ENCODE results near the gene DNAJB12. TPM values are rescaled to one million over a fixed set of nuclear protein-coding genes. Genes with fewer than 3 reads are reported as not detected.
"Not testable (repeated sequence)": the region's sequence is repeated elsewhere in the genome, so short reads cannot be mapped to it uniquely, and the experiment has no call there.

DNAJB12 gene
- total RNA-seq (10 to 100 TPM; 22.9 to 36.8 TPM), polyA plus RNA-seq (ENCODE audit: insufficient read length in 2 of 2) (10 to 100 TPM; 35.5 to 41.5 TPM)
- long read RNA-seq, donor 1, full-length matches to known transcripts = 8 of 15 reads
- long read RNA-seq, donor 1, partial matches to known transcripts = 0 of 15 reads
- long read RNA-seq, donor 1, other reads (novel, unspliced or antisense) = 7 of 15 reads
- long read RNA-seq, donor 2, full-length matches to known transcripts = 3 of 9 reads
- long read RNA-seq, donor 2, partial matches to known transcripts = 6 of 9 reads
- long read RNA-seq, donor 2, other reads (novel, unspliced or antisense) = 0 of 9 reads
- long read RNA-seq, donor 3, full-length matches to known transcripts = 5 of 5 reads
- long read RNA-seq, donor 3, partial matches to known transcripts = 0 of 5 reads
- long read RNA-seq, donor 3, other reads (novel, unspliced or antisense) = 0 of 5 reads
- long read RNA-seq, donor 4, full-length matches to known transcripts = 11 of 22 reads
- long read RNA-seq, donor 4, partial matches to known transcripts = 11 of 22 reads
- long read RNA-seq, donor 4, other reads (novel, unspliced or antisense) = 0 of 22 reads

DNA sequence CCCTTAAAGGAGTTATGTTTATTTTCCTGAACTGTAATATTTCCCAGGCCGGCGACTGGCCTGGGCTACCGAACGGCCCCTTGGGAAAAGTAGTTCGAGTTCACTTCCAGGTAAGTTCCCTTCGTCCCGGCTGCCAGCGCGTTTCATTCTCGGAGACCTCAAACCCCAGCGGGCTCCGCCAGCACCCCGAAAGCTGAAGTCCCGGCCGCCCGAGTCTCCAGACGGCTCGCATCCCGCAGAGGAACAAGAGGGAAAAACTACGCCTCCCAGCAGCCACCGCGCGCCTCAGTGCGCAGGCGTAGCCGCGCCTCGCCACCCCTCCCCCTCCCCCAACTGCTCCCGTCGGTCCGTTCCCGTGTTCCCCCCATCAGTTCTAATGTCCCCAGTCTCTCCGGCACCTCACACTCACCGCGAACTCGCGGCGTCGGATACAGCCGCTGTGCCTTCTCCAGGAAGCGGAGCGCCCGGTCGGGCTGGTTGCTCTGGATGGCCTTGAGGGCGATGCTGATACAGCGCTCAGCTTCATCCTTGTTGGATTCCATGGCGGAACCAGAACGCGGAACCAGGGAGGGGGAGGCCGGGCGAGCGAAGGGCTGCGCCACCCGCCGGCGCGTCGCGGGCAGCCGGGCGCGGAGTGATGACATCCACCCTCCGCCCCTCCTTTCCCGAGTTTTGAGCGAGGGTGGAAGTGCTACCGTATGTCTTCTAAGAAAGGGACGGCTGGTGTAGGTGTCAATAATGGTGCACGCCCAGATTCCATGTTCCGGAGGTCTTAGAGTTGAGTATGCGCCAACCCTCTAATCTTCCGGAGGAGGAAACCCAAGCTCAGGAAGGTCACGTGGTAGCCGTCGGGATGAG, at the start of gene DNAJB12:
TSS of gene DNAJB12 (minus strand) at position 564 of the 858 bp plus-strand sequence. CDS start at position 542, 22 bp downstream.
- peaks cover 29% of the 10 kb centered on the region for H3K36me3 ChIP-seq (ENCODE audit: control insufficient read depth, insufficient read depth, low read length)
- peak within 1 kb of the TSS; percentile 99 for H3K4me3 ChIP-seq (ENCODE audit: low read depth, low read length)
- no peaks in the 10 kb centered on the region for H3K9me3 ChIP-seq (ENCODE audit: control insufficient read depth, insufficient read depth, low read length)
- peak within 1 kb of the TSS; percentile 100 for H3K27ac ChIP-seq (ENCODE audit: low read depth, low read length)
- WGBS (ENCODE audit: insufficient coverage) = under 1% methylated on average over 69 of the region's 74 CpGs
- H3K27me3 ChIP-seq (ENCODE audit: control insufficient read depth, insufficient read depth, low read length) = no peaks in the 10 kb centered on the region
- DNase-seq (ENCODE audit: low read depth in 4 of 6, low spot score in 6 of 6) = peak; percentile 90 to 98 (median 96)
- H3K4me1 ChIP-seq (ENCODE audit: control insufficient read depth, insufficient read depth, low read length) = peaks cover 21% of the 10 kb centered on the region

DNA sequence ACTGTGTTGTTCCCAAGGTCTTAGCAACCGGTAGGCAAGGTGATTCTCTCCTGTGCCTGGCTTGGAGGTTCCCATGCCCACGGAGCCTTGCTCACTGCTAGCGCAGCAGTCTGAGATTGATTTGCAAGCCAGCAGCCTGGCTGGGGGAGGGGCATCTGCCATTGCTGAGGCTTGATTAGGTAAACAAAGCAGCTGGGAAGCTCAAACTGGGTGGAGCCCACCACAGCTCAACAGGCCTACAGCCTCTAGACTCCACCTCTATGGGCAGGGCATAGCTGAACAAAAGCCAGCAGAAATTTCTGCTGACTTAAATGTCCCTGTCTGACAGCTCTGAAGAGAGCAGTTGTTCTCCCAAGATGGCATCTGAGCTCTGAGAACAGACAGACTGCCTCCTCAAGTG, 40.9 kb upstream of the DNAJB12 start:
- not testable (repeated sequence) for DNase-seq (ENCODE audit: low read depth in 4 of 6, low spot score in 6 of 6); H3K4me1 ChIP-seq (ENCODE audit: control insufficient read depth, insufficient read depth, low read length); H3K27ac ChIP-seq (ENCODE audit: low read depth, low read length); H3K27me3 ChIP-seq (ENCODE audit: control insufficient read depth, insufficient read depth, low read length); H3K36me3 ChIP-seq (ENCODE audit: control insufficient read depth, insufficient read depth, low read length); H3K9me3 ChIP-seq (ENCODE audit: control insufficient read depth, insufficient read depth, low read length); H3K4me3 ChIP-seq (ENCODE audit: low read depth, low read length)
- 100% methylated on average over 3 of the region's 3 CpGs for whole genome bisulfite sequencing (ENCODE audit: insufficient coverage)

DNA sequence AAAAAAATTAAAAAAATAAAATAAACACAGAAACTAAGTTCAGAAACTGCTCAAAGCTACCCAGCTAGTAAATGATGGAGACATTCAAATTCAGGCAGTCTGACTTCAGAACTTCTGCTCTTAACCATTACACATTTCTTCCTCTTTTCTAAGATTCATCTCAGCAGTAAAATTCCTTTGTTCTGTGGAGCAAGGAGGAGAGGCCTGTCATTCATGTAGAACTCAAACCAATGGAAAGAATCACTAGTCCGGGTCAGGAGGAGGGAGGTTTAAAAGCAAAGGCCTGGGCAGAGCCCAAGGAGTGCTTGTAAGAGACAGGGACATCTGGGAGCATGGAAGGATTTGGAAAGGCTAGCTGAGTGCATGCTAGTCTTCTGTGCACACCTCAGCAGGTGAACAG, 37.9 kb upstream of the DNAJB12 start:
- Histone ChIP-seq H3K27ac (ENCODE audit: low read depth, low read length) (no peak overlapping the region), H3K4me3 (ENCODE audit: low read depth, low read length) (no peak overlapping the region), H3K4me1 (ENCODE audit: control insufficient read depth, insufficient read depth, low read length) (no peaks in the 10 kb centered on the region), H3K9me3 (ENCODE audit: control insufficient read depth, insufficient read depth, low read length) (no peaks in the 10 kb centered on the region), H3K36me3 (ENCODE audit: control insufficient read depth, insufficient read depth, low read length) (no peaks in the 10 kb centered on the region), H3K27me3 (ENCODE audit: control insufficient read depth, insufficient read depth, low read length) (no peaks in the 10 kb centered on the region)
- DNase-seq (ENCODE audit: low read depth in 4 of 6, low spot score in 6 of 6) = no peak
- 86% methylated on average over 1 of the region's 1 CpG for WGBS (ENCODE audit: insufficient coverage)

DNA sequence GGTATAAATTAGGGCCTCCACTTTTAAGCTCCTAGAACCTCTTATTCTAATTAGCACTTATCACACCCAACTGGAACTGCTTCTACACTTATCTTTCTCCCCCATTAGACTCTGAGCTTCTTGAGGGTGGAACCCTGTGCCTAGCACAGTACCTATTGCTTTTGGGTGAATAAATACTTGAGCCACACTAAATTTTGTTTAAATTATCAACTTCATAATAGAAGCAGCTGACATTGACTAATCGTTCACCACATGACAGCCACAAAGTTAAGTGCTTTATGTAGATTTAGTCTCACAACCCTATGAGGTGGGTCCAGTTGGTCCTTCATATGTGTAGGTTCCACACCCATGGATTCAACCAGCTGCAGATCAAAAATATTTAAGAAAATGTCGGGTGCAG, 36.0 kb upstream of the DNAJB12 start:
- H3K9me3 ChIP-seq (ENCODE audit: control insufficient read depth, insufficient read depth, low read length) = no peaks in the 10 kb centered on the region
- H3K4me3 ChIP-seq (ENCODE audit: low read depth, low read length) = no peak overlapping the region
- DNase-seq (ENCODE audit: low read depth in 4 of 6, low spot score in 6 of 6) = no peak
- H3K4me1 ChIP-seq (ENCODE audit: control insufficient read depth, insufficient read depth, low read length) = no peaks in the 10 kb centered on the region
- WGBS (ENCODE audit: insufficient coverage) = 88% methylated on average over 1 of the region's 2 CpGs
- no peaks in the 10 kb centered on the region for H3K27me3 ChIP-seq (ENCODE audit: control insufficient read depth, insufficient read depth, low read length)
- H3K36me3 ChIP-seq (ENCODE audit: control insufficient read depth, insufficient read depth, low read length) = no peaks in the 10 kb centered on the region
- no peak overlapping the region for H3K27ac ChIP-seq (ENCODE audit: low read depth, low read length)

DNA sequence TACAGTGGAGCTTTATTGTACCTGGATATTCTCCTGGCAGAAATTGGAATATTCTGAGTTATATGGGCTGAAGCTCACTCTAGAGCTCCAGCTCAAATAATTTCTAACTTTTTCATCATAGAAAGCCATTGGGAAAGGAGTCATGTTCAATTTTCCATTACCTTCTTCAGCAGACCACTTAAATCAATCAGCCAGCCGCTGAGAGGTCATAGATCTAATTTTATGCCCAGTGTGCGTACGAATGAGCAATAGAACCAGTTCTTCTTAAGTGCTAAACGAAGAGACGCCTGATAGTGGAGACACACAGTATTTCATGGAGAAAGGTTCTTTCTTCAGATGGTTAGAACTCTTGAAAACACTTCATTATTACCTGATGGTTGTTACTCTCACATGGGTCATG, 35.0 kb upstream of the DNAJB12 start:
- H3K9me3 ChIP-seq (ENCODE audit: control insufficient read depth, insufficient read depth, low read length) = no peaks in the 10 kb centered on the region
- no CpG with 5 or more reads among the region's 5 CpGs for WGBS (ENCODE audit: insufficient coverage)
- H3K4me3 ChIP-seq (ENCODE audit: low read depth, low read length) = no peak overlapping the region

DNA sequence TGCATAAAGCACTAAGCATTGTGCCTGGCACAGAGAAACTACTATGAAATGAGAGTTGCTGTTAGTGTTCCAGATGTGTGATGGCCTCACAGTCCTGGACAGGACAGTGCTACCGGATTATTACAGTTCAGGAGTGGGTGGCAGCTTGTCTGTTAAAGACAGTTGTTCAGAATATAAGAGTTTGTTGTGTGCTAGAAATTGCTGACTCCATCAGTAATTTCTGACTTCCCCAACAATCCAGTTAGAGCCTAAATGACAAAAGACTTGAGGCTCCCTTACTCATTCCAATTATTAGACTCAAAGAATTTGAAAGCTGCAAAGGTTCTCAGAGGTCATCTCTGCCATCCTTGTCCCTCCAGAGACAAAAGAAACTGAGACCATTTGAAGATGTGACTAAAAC, 34.3 kb upstream of the DNAJB12 start:
- Histone ChIP-seq H3K27ac (ENCODE audit: low read depth, low read length) (no peak overlapping the region), H3K4me3 (ENCODE audit: low read depth, low read length) (no peak overlapping the region), H3K4me1 (ENCODE audit: control insufficient read depth, insufficient read depth, low read length) (no peaks in the 10 kb centered on the region), H3K36me3 (ENCODE audit: control insufficient read depth, insufficient read depth, low read length) (no peaks in the 10 kb centered on the region), H3K9me3 (ENCODE audit: control insufficient read depth, insufficient read depth, low read length) (no peaks in the 10 kb centered on the region), H3K27me3 (ENCODE audit: control insufficient read depth, insufficient read depth, low read length) (no peaks in the 10 kb centered on the region)
- WGBS (ENCODE audit: insufficient coverage) = no CpG with 5 or more reads among the region's 1 CpG
- DNase-seq (ENCODE audit: low read depth in 4 of 6, low spot score in 6 of 6) = no peak

More for the DNA sequence above, 35.0 kb upstream of the DNAJB12 start:
- peak in 1 of 6 donors; percentile 54 for DNase-seq (ENCODE audit: low read depth in 4 of 6, low spot score in 6 of 6)
- Histone ChIP-seq H3K36me3 (ENCODE audit: control insufficient read depth, insufficient read depth, low read length) (no peaks in the 10 kb centered on the region), H3K27ac (ENCODE audit: low read depth, low read length) (no peak overlapping the region), H3K4me1 (ENCODE audit: control insufficient read depth, insufficient read depth, low read length) (no peaks in the 10 kb centered on the region), H3K27me3 (ENCODE audit: control insufficient read depth, insufficient read depth, low read length) (no peaks in the 10 kb centered on the region)

DNA sequence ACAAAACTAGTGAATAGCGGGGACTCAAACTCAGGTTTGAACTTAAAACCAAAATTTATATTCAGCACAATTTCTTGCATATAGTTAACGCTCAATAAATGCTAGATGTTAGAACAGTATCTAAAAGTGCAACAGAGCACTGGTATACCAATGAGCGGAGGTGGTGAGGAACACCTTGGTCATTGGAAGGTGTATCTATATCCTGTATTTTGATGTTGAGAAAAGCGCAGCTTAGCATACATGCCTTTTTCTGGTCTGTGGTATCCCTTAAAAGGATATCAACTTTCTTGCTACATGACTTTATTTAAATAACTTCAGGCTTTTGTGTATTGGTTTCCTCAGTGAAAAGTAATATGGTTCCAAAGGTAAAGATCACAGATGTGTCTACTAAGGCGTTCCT, 33.3 kb upstream of the DNAJB12 start:
- Histone ChIP-seq H3K4me1 (ENCODE audit: control insufficient read depth, insufficient read depth, low read length) (no peaks in the 10 kb centered on the region), H3K9me3 (ENCODE audit: control insufficient read depth, insufficient read depth, low read length) (no peaks in the 10 kb centered on the region), H3K4me3 (ENCODE audit: low read depth, low read length) (no peak overlapping the region), H3K36me3 (ENCODE audit: control insufficient read depth, insufficient read depth, low read length) (no peaks in the 10 kb centered on the region), H3K27ac (ENCODE audit: low read depth, low read length) (no peak overlapping the region), H3K27me3 (ENCODE audit: control insufficient read depth, insufficient read depth, low read length) (no peaks in the 10 kb centered on the region)
- 100% methylated on average over 2 of the region's 5 CpGs for WGBS (ENCODE audit: insufficient coverage)
- DNase-seq (ENCODE audit: low read depth in 4 of 6, low spot score in 6 of 6) = no peak

DNA sequence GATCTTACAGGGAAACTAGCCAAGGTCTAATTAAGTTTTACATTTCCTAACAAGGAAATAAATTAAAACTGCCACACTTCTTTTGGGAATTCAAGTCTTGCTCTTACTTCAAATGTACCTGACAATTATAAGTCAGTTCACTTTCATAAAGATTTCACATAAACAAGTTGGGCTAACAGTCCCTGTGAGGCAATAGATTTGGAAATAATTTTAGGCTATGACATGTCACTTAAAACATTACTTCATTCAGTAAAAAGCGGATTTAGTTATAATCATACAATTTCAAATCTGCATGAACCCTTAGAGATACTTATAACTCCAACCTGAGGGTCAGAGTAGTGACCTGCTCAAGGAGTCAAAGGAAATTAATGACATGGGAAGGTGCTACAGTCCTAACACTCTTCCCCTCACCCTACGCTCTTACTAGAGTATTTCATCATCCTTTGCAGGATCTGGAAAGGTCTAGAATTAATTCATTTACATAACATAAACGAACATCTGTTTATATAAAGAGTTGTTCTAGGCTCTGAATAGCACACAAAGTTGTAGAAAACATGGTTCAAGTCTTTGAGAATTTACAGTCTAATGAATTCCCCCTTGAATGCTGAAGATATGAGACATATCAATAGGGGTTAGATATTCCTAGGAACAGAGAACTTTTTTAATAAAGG, 32.3 kb upstream of the DNAJB12 start:
- Histone ChIP-seq H3K4me1 (ENCODE audit: control insufficient read depth, insufficient read depth, low read length) (no peaks in the 10 kb centered on the region), H3K27me3 (ENCODE audit: control insufficient read depth, insufficient read depth, low read length) (no peaks in the 10 kb centered on the region), H3K36me3 (ENCODE audit: control insufficient read depth, insufficient read depth, low read length) (no peaks in the 10 kb centered on the region), H3K27ac (ENCODE audit: low read depth, low read length) (no peak overlapping the region), H3K4me3 (ENCODE audit: low read depth, low read length) (no peak overlapping the region), H3K9me3 (ENCODE audit: control insufficient read depth, insufficient read depth, low read length) (no peaks in the 10 kb centered on the region)
- no CpG with 5 or more reads among the region's 3 CpGs for WGBS (ENCODE audit: insufficient coverage)
- DNase-seq (ENCODE audit: low read depth in 4 of 6, low spot score in 6 of 6) = peak in 1 of 6 donors; percentile 29

DNA sequence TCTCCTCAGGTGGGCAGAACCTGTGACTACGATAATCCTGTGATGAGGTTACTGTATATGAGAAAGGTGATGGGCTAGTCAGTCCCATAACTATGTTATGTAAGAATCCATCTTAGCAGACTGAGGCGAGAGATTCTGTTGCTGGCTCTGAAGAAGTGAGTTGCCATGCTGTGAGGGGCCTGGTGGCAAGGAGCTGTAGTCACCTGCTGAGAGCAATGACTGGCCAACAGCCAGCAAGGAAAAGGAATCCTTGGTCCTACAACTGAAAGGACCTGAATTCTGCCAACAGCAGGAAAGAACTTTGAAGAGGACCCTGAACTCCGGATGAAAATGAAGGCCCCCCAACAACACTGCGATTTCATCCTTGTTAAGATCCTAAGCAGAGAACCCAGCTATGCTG, 31.0 kb upstream of the DNAJB12 start:
- Histone ChIP-seq H3K4me3 (ENCODE audit: low read depth, low read length) (no peak overlapping the region), H3K9me3 (ENCODE audit: control insufficient read depth, insufficient read depth, low read length) (no peaks in the 10 kb centered on the region), H3K4me1 (ENCODE audit: control insufficient read depth, insufficient read depth, low read length) (no peaks in the 10 kb centered on the region), H3K36me3 (ENCODE audit: control insufficient read depth, insufficient read depth, low read length) (no peaks in the 10 kb centered on the region), H3K27me3 (ENCODE audit: control insufficient read depth, insufficient read depth, low read length) (no peaks in the 10 kb centered on the region), H3K27ac (ENCODE audit: low read depth, low read length) (no peak overlapping the region)
- 52% methylated on average over 3 of the region's 4 CpGs for WGBS (ENCODE audit: insufficient coverage)
- no peak for DNase-seq (ENCODE audit: low read depth in 4 of 6, low spot score in 6 of 6)

All from spinal cord (tissue), 10 donors.